ENCODE measurements around the gene IL21R. TPM values are rescaled to one million over a fixed set of nuclear protein-coding genes. Genes with fewer than 3 reads are reported as not detected.
"Not testable (repeated sequence)": the region's sequence is repeated elsewhere in the genome, so short reads cannot be mapped to it uniquely, and the experiment has no call there.

Gene IL21R
- total RNA-seq, 1 donor from 2014 or later, result 0.40 TPM

GRCh38 chr16:27406511-27407128 lies 4.6 kb downstream of the IL21R start:
- peaks cover 17% of the 10 kb centered on the region for H3K4me1 Mint-ChIP-seq (ENCODE audit: unreplicated experiment)
- H3K4me3 Mint-ChIP-seq (ENCODE audit: unreplicated experiment), result no peak overlapping the region
- H3K27ac Mint-ChIP-seq (ENCODE audit: unreplicated experiment), result no peak overlapping the region
- no peaks in the 10 kb centered on the region for H3K36me3 Mint-ChIP-seq (ENCODE audit: unreplicated experiment)
- H3K27me3 Mint-ChIP-seq (ENCODE audit: unreplicated experiment), result peaks cover 8% of the 10 kb centered on the region
- peaks cover 3% of the 10 kb centered on the region for H3K9me3 Mint-ChIP-seq (ENCODE audit: unreplicated experiment)
- TF ChIP-seq CTCF (IDR thresholded peaks at IDR 0.05), result no peak
- DNase-seq (ENCODE audit: extremely low spot score, unreplicated experiment), result peak; percentile 46

- no peak overlapping the region for H3K27ac Mint-ChIP-seq (ENCODE audit: unreplicated experiment)
- peaks cover 13% of the 10 kb centered on the region for H3K27me3 Mint-ChIP-seq (ENCODE audit: unreplicated experiment)
- H3K9me3 Mint-ChIP-seq (ENCODE audit: unreplicated experiment), result peaks cover 3% of the 10 kb centered on the region
- H3K4me1 Mint-ChIP-seq (ENCODE audit: unreplicated experiment), result peaks cover 14% of the 10 kb centered on the region
- no peaks in the 10 kb centered on the region for H3K36me3 Mint-ChIP-seq (ENCODE audit: unreplicated experiment)
- no peak overlapping the region for H3K4me3 Mint-ChIP-seq (ENCODE audit: unreplicated experiment)
- no peak for TF ChIP-seq CTCF (IDR thresholded peaks at IDR 0.05)
- no peak for DNase-seq (ENCODE audit: extremely low spot score, unreplicated experiment)
Measured at GRCh38 chr16:27407133-27407532, 5.2 kb downstream of the IL21R start.

- DNase-seq (ENCODE audit: extremely low spot score, unreplicated experiment), result no peak
- no peaks in the 10 kb centered on the region for H3K36me3 Mint-ChIP-seq (ENCODE audit: unreplicated experiment)
- peaks cover 3% of the 10 kb centered on the region for H3K9me3 Mint-ChIP-seq (ENCODE audit: unreplicated experiment)
- no peak for TF ChIP-seq CTCF (IDR thresholded peaks at IDR 0.05)
- peaks cover 23% of the 10 kb centered on the region for H3K27me3 Mint-ChIP-seq (ENCODE audit: unreplicated experiment)
- H3K4me3 Mint-ChIP-seq (ENCODE audit: unreplicated experiment), result no peak overlapping the region
- peaks cover 10% of the 10 kb centered on the region for H3K4me1 Mint-ChIP-seq (ENCODE audit: unreplicated experiment)
- no peak overlapping the region for H3K27ac Mint-ChIP-seq (ENCODE audit: unreplicated experiment)
Measured at GRCh38 chr16:27408012-27408601, 6.1 kb downstream of the IL21R start.

GRCh38 chr16:27408602-27409031 lies 6.6 kb downstream of the IL21R start:
- Mint-ChIP-seq H3K36me3 (ENCODE audit: unreplicated experiment) (no peaks in the 10 kb centered on the region), H3K4me3 (ENCODE audit: unreplicated experiment) (no peak overlapping the region), H3K27ac (ENCODE audit: unreplicated experiment) (no peak overlapping the region), H3K27me3 (ENCODE audit: unreplicated experiment) (peaks cover 28% of the 10 kb centered on the region), H3K9me3 (ENCODE audit: unreplicated experiment) (peaks cover 3% of the 10 kb centered on the region), H3K4me1 (ENCODE audit: unreplicated experiment) (peaks cover 10% of the 10 kb centered on the region)
- DNase-seq (ENCODE audit: extremely low spot score, unreplicated experiment), result no peak
- no peak for TF ChIP-seq CTCF (IDR thresholded peaks at IDR 0.05)

- not testable (repeated sequence) for DNase-seq (ENCODE audit: extremely low spot score, unreplicated experiment); H3K4me1 Mint-ChIP-seq (ENCODE audit: unreplicated experiment); H3K36me3 Mint-ChIP-seq (ENCODE audit: unreplicated experiment); H3K9me3 Mint-ChIP-seq (ENCODE audit: unreplicated experiment); H3K4me3 Mint-ChIP-seq (ENCODE audit: unreplicated experiment); H3K27ac Mint-ChIP-seq (ENCODE audit: unreplicated experiment)
- peaks cover 36% of the 10 kb centered on the region for H3K27me3 Mint-ChIP-seq (ENCODE audit: unreplicated experiment)
Measured at GRCh38 chr16:27409958-27410357, 8.0 kb downstream of the IL21R start.
